Measurements from ENCODE around the gene SSNA1.

Gene SSNA1

GRCh38 chr9:137178939-137179630 lies 9.4 kb upstream of the SSNA1 start:
- in situ Hi-C loops (cut with HindIII; ENCODE audit: low sequenced_read_pairs): no loop called here

DNA sequence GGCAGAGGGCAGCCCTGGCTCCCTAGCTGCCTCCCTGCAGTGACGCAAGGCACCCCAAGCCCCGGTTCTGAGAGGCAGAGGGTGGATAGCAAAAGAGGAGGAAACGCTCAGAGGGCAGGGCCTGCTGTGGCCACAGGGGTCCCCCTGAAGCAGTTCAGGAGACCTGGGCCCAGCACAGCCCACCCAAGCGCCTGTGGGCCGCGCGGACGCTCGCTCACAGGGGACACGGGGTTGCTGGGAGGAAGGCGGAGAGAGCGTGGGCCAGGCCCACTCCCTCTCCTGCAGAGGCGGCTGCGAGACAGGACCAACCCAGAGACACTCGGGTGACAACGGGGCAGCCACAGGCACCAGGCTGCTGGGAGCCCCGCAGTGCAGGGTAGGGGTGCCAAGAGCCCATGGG lies 8.7 kb upstream of the SSNA1 start:
- in situ Hi-C loops (cut with HindIII; ENCODE audit: low sequenced_read_pairs): no loop called here

- in situ Hi-C loops (cut with HindIII; ENCODE audit: low sequenced_read_pairs): no loop called here
Measured at GRCh38 chr9:137180491-137180890, 8.0 kb upstream of the SSNA1 start.

DNA sequence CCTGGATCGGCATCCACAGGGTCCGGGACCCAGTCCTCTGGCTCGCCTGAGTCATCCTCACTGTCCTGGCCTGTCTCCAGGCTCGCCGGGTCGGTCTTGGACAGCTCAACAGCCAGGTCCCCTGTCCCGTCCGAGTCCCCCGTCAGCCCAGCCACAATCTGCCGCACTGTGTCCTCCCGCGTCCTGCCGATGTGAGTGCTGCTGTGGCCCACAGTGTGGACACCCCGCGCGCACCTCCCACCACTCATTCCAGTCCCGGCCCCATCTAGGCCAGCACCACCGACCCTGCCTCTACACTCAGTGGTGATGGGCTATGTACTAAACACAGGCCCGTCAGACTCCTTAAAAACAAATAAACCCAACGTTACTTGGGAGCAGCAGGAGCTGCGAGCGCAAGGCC lies 6.8 kb upstream of the SSNA1 start:
- in situ Hi-C loops (cut with HindIII; ENCODE audit: low sequenced_read_pairs): no loop called here

- in situ Hi-C loops (cut with HindIII; ENCODE audit: low sequenced_read_pairs): no loop called here
Measured at GRCh38 chr9:137182836-137183235, 5.6 kb upstream of the SSNA1 start.

DNA sequence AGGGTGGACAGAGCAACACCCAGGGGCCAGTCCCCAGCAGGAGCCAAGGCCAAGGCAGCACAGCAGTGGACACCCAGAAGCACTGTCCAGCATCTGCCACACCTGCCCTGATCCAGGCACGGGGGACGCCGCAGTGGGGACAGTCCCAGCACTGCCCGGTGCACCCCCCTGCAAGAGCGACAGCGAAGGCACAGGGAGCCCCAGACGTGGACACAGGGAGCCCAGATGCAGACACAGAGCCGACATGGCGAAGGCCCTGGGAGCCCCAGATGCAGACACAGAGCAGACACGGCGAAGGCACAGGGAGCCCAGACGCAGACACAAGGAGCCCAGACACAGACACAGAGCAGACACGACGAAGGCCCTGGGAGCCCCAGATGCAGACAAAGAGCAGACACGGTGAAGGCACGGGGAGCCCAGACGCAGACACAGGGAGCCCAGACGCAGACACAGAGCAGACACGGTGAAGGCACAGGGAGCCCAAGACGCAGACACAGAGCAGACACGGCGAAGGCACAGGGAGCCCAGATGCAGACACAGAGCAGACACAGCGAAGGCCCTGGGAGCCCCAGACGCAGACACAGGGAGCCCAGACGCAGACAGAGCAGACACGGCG lies 4.4 kb upstream of the SSNA1 start:
- in situ Hi-C loops (cut with HindIII; ENCODE audit: low sequenced_read_pairs): no loop called here

DNA sequence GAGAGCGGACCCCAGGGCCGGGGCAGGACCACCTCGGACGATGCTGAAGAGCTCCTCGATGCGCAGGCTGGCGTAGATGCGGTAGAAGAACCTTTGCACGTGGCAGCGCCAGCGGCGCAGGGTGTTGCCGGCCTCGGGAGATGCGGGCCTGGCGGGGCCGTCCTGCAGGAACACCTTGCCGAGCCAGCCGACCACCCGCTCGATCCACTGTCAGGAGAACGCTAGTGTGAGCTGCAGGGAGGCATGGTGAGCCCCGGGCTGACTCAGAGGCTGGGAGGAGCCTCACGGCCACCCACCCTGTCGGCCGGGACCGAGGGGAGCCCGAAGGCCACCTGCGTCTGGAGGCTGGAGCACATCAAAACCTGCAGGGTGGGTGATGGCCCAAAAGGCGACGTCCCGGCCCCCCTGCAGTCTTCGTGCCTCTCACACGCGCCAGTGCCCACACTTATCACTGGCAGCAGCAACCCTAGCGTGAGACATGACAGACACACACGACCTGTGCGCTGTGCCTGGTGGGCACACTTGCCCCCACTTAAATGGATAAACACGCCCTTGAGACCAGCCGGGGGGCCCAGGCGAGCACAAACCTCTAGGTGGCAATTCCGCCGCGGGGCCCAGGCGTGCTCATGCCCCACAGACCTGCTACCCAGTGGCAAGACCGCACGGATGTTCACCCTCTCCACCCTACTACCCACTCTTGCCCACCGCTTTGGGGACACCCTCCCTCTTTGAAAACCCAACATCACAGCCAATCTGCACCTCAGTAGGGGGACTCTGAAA lies 3.4 kb upstream of the SSNA1 start:
- in situ Hi-C loops (cut with HindIII; ENCODE audit: low sequenced_read_pairs): no loop called here

DNA sequence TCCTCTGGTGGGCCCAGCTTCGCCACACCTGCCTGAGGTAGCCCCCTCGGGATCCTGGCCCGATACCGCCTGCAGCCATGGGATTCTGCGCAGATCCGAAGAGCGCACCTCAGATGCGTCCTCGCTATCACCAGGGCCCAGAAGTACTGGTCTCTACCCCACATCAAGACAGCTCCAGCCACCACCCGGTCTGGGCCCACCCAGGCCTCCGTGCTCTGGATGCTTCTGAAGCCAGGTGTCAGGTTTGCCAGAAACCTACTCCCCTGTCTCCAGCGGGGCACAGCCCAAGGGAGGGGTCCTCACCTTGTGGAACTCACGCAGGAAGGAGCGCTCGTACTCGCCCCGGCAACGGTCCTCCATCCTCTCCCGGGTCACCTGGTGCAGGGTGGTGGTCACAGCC lies 2.6 kb upstream of the SSNA1 start:
- in situ Hi-C loops (cut with HindIII; ENCODE audit: low sequenced_read_pairs): no loop called here

- in situ Hi-C loops (cut with HindIII; ENCODE audit: low sequenced_read_pairs): no loop called here
Measured at GRCh38 chr9:137186385-137186784, 2.1 kb upstream of the SSNA1 start.

DNA sequence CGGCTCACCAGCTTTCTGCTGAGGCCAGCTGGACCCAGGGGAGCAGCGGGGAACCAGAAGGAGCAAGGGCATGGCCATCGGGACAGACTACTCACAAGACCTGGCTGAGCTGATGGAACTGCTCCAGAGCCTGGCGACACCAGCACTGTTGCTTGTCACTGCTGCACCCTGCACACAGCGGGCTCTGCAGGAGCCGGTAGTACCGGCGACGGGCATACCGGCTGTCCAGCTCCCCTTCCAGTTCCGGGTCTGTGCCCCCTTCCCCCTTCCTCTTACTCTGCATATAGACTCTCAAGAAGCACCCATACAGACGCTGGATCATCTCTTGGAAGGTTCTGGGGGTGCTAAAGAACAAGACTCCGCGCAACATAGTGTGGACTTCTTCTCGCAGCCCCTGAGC lies 1.1 kb upstream of the SSNA1 start:
- in situ Hi-C loops (cut with HindIII; ENCODE audit: low sequenced_read_pairs): no loop called here

GRCh38 chr9:137188086-137188489 lies 388 bp upstream of the SSNA1 start:
- in situ Hi-C loops (cut with HindIII; ENCODE audit: low sequenced_read_pairs): no loop called here

DNA sequence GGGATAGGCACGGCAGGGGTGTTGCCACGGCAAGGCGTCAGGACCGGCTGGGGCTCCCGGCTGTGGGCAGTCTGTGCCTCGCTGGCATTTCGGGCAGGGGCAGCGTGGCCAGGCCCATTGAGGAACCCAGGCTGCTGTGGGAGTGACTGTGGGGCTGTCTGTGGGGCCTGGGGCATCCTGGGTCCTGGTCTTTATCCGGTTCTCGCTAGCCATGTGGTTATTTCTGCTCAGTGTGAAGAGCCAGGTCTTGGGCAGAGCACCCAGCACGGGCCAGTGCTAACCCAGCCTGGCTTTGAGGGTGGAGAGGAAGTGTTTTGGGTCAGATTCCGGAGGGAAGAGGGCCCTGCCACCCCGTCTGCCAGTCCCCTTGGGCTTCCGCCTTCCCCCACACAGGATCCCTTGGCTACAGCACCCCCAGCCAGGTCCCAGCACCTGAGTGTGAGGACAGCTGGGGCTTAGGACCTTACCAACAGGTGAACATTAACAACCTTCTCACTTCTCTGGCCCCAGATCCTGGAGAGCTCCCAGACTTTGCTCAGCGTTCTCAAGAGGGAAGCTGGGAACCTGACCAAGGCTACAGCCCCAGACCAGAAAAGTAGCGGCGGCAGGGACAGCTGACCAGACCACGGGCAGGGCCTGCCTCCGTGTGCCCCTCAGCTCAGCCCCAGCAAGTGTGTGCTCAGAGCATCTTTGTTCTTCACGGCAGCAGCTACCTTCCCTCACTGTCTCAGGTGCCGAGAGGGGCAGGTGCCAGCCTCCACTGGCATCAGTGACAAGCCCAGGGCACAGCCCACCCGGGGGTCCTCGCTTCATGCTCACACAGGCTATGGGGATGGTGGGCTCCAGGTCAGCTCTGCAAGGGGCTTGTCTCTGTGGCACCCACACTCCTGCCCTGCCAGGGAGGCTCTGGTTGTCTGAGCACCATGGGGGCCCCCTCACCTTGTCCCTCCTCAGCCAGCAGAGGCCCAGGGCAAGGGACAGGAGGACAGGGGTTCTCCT lies 1.1 kb downstream of the SSNA1 start:
- in situ Hi-C loops (cut with HindIII; ENCODE audit: low sequenced_read_pairs): no loop called here

GRCh38 chr9:137190315-137190856 lies 1.9 kb downstream of the SSNA1 start:
- in situ Hi-C loops (cut with HindIII; ENCODE audit: low sequenced_read_pairs): no loop called here

GRCh38 chr9:137191245-137191644 lies 2.8 kb downstream of the SSNA1 start:
- in situ Hi-C loops (cut with HindIII; ENCODE audit: low sequenced_read_pairs): no loop called here

GRCh38 chr9:137191691-137192447 lies 3.4 kb downstream of the SSNA1 start:
- in situ Hi-C loops (cut with HindIII; ENCODE audit: low sequenced_read_pairs): no loop called here

GRCh38 chr9:137192448-137192780 lies 3.9 kb downstream of the SSNA1 start:
- in situ Hi-C loops (cut with HindIII; ENCODE audit: low sequenced_read_pairs): no loop called here

- in situ Hi-C loops (cut with HindIII; ENCODE audit: low sequenced_read_pairs): no loop called here
Measured at GRCh38 chr9:137192859-137193258, 4.4 kb downstream of the SSNA1 start.

GRCh38 chr9:137193771-137194170 lies 5.3 kb downstream of the SSNA1 start:
- in situ Hi-C loops (cut with HindIII; ENCODE audit: low sequenced_read_pairs): no loop called here

GRCh38 chr9:137194388-137194787 lies 5.9 kb downstream of the SSNA1 start:
- in situ Hi-C loops (cut with HindIII; ENCODE audit: low sequenced_read_pairs): no loop called here

DNA sequence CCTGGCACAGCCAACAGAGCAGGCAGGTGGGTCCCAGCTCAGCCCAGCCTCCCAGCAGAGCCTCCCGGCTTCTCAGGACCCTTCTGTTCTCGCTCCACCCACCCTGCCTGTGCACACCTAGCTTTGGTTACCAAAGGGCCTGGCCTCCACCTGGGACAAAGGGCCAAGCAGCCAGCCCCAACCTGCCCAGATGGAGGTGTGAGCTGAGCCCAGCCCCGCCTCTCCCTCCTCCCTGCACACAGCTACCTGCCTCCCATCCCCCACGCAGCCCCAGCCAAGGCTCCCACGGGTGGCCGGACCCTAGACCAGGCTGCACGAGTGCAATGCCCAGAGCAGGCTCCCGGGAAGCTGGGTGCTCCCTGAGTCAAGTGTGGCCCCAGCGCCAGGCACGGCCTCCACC lies 6.4 kb downstream of the SSNA1 start:
- in situ Hi-C loops (cut with HindIII; ENCODE audit: low sequenced_read_pairs): no loop called here
